K562 (cell line): ENCODE measurements around the gene NF1. TPM values are rescaled to one million over a fixed set of nuclear protein-coding genes. Genes with fewer than 3 reads are reported as not detected.

Source experiments
- ATAC-seq: fragments of 200-7000 bp; cut with Tn5 transposase; 3 replicates; pipeline ENCODE4 v1.9.1; 2020; ENCODE audit warnings: moderate library complexity
- BruUV-seq: library from RNA; stranded (reverse); fragments of 400-500 nt; replicated peaks from 2 replicates; lab custom pipeline; 2021; lab: Mats Ljungman, UMichigan
- CTCF ChIA-PET: fragments of 300-600 bp; formaldehyde crosslinking; extraction: SDS; loops from one replicate; lab custom pipeline; 2021; ENCODE audit warnings: low intra/inter-chr PET ratio; lab: Yijun Ruan, JAX
- POLR2A ChIA-PET: fragments of 300-600, 350-650 bp; sonication (Branson Sonifier 250); formaldehyde crosslinking; extraction: SDS; loops from one replicate; lab custom pipeline; 2021; ENCODE audit warnings: antibody characterized with exemption, inconsistent platforms; lab: Yijun Ruan, JAX
- DNase-seq, 4 experiments: peaks; one replicate each; pipeline versions ENCODE4 v3.0.0 to v3.0.0-alpha.2; 2011 to 2018; ENCODE audit warnings: low spot score in 3 of 4, mixed read lengths in 3 of 4; ENCODE audit errors: extremely low read depth in 1 of 4
- FAIRE-seq: peaks from 2 replicates; lab custom pipeline; 2011; peaks lifted over from hg19 to GRCh38; lab: Jason Lieb, UNC
- H2AFZ ChIP-seq: 2 replicates; pipeline ENCODE4 v1.6.0; 2011; ENCODE audit warnings: low read depth, low read length, control low read depth, inconsistent platforms
- H3K27ac ChIP-seq: fragments of 200-600 bp; 3 replicates; pipeline ENCODE4 v1.8.0; 2011; ENCODE audit warnings: low read depth, mild to moderate bottlenecking, control low read depth, inconsistent platforms, low read length, moderate library complexity, mixed read lengths; ENCODE audit errors: extremely low read depth
- H3K27me3 ChIP-seq, 2 experiments: fragments of 300-600 bp in 1 of 2; 2 replicates in 1 of 2; 3 replicates in 1 of 2; pipeline versions ENCODE4 v1.6.0 to v1.8.0; 2011; ENCODE audit warnings: inconsistent platforms in 2 of 2, low read length in 2 of 2, mild to moderate bottlenecking in 1 of 2, mixed read lengths in 1 of 2, moderate library complexity in 1 of 2; ENCODE audit not compliant: control insufficient read depth in 2 of 2, insufficient read depth in 2 of 2
- H3K36me3 ChIP-seq: fragments of 300-600 bp; 3 replicates; pipeline ENCODE4 v1.8.0; 2011; ENCODE audit warnings: mild to moderate bottlenecking, low read length, inconsistent platforms; ENCODE audit not compliant: control insufficient read depth, insufficient read depth
- H3K4me1 ChIP-seq, 2 experiments: fragments of 200-600 bp in 1 of 2; replicated peaks in 1 of 2; 2 replicates in 1 of 2; 3 replicates in 1 of 2; pipeline versions ENCODE4 v1.5.1 to v1.8.0; 2011; ENCODE audit warnings: inconsistent platforms in 2 of 2, low read length in 2 of 2, mild to moderate bottlenecking in 1 of 2, mixed read lengths in 1 of 2, moderate library complexity in 1 of 2; ENCODE audit not compliant: control insufficient read depth in 2 of 2, insufficient read depth in 2 of 2
- H3K4me2 ChIP-seq: 2 replicates; pipeline ENCODE4 v1.6.1; 2011; ENCODE audit warnings: low read length, control low read depth, inconsistent platforms, mixed read lengths; ENCODE audit not compliant: insufficient read depth
- H3K4me3 ChIP-seq: fragments of 200-600 bp; sonication (generic), shearing (Covaris generic); 2 replicates; pipeline ENCODE4 v1.5.1; 2016; ENCODE audit warnings: control low read depth, inconsistent platforms
- H3K79me2 ChIP-seq: fragments of 200-600 bp; 3 replicates; pipeline ENCODE4 v1.8.0; 2011; ENCODE audit warnings: low read length, inconsistent platforms; ENCODE audit not compliant: control insufficient read depth, insufficient read depth
- H3K9ac ChIP-seq, 2 experiments: 2 replicates each; pipeline versions ENCODE4 v1.6.0 to v1.6.1; 2011; ENCODE audit warnings: low read depth in 2 of 2, low read length in 2 of 2, control low read depth in 1 of 2, inconsistent platforms in 1 of 2, mild to moderate bottlenecking in 1 of 2, mixed read lengths in 1 of 2; ENCODE audit not compliant: insufficient read depth in 1 of 2
- H3K9me1 ChIP-seq: one replicate; pipeline ENCODE4 v1.6.0; 2011; ENCODE audit warnings: inconsistent platforms, mild to moderate bottlenecking, low read length, moderate library complexity; ENCODE audit not compliant: control insufficient read depth, insufficient read depth
- H3K9me3 ChIP-seq: replicated peaks from 2 replicates; pipeline ENCODE4 v1.5.1; 2011; ENCODE audit warnings: low read depth, low read length, inconsistent platforms; ENCODE audit not compliant: control insufficient read depth, insufficient read depth
- H4K20me1 ChIP-seq: replicated peaks from 2 replicates; pipeline ENCODE4 v1.6.1; 2011; ENCODE audit warnings: low read length, inconsistent platforms, mixed read lengths; ENCODE audit not compliant: control insufficient read depth, insufficient read depth
- KDM4B ChIP-seq, 2 experiments: fragments of 450-650 bp in 1 of 2; sonication (generic) in 1 of 2; IDR thresholded peaks; 2 replicates each; pipeline ENCODE4 v1.6.1; 2016 to 2017; ENCODE audit warnings: borderline replicate concordance in 2 of 2, antibody characterized with exemption in 1 of 2, low read depth in 1 of 2, mild to moderate bottlenecking in 1 of 2
- PHB ChIP-seq: fragments of 250-450 bp; sonication (Bioruptor Pico); IDR thresholded peaks from 2 replicates; pipeline ENCODE4 v1.5.0; 2021
- SMAD1 ChIP-seq: fragments of 150-350 bp; IDR thresholded peaks from 2 replicates; pipeline ENCODE4 v1.6.1; 2014; ENCODE audit warnings: low read length, low read depth; ENCODE audit not compliant: partially characterized antibody
- TAF15 ChIP-seq: fragments of 200-400 bp; formaldehyde crosslinking; IDR thresholded peaks from 2 replicates; pipeline ENCODE4 v1.6.1; 2017; ENCODE audit warnings: mild to moderate bottlenecking, low read depth, low read length, moderate library complexity
- THRB ChIP-seq: fragments of 450-650 bp; formaldehyde crosslinking; conservative IDR thresholded peaks from 2 replicates; pipeline ENCODE4 v1.4.0; 2022; ENCODE audit warnings: mild to moderate bottlenecking, missing genetic modification characterization
- WGBS: fragments of 100-300 bp; shearing (Covaris generic); methylation state at CpG from one replicate; pipeline ENCODE4 v1.1.6; 2016; ENCODE audit warnings: low coverage, mixed read lengths; ENCODE audit not compliant: insufficient coverage; ENCODE audit errors: missing lambda C conversion rate; 5-methylcytosine and 5-hydroxymethylcytosine counted together
- in situ Hi-C: fragments of 300-500 bp; cut with MboI; formaldehyde crosslinking; loops from 4 replicates; pipeline ENCODE4 v1.15.0; 2018; ENCODE audit warnings: inconsistent platforms, mixed read lengths
- intact Hi-C: fragments of 100-400 bp; cut with micrococcal nuclease; formaldehyde crosslinking; loops from 2 replicates; pipeline ENCODE4 v1.14.2; 2022
- polyA plus RNA-seq, 8 experiments: library from polyadenylated mRNA; depleted of rRNA in 4 of 8; stranded (reverse) in 5 of 8; unstranded in 3 of 8; fragments of >200 nt; fragmentation: Nextera tagmentation in 2 of 8; fragmentation: Illumina TruSeq in 1 of 8; extraction: Ambion mirVana in 2 of 8; extraction: Trizol in 1 of 8; gene quantifications; 2 replicates each; pipeline versions ENCODE4 v1.2.1 to v1.2.3, GENCODE V29; 2011 to 2014; ENCODE audit warnings: inconsistent platforms in 1 of 8, missing spikeins in 1 of 8
- total RNA-seq, 7 experiments: library from RNA; depleted of rRNA in 6 of 7; stranded (reverse); fragments of >200 nt in 6 of 7; fragmentation: Illumina TruSeq in 2 of 7; extraction: Trizol in 2 of 7; gene quantifications; 2 replicates each; pipeline versions ENCODE4 v1.2.1 to v1.2.3, GENCODE V29; 2011 to 2021; ENCODE audit warnings: low replicate concordance in 1 of 7
- TF ChIP-seq, protein P1 (sequence below): sonication (generic); formaldehyde crosslinking; IDR thresholded peaks from 2 replicates; pipeline ENCODE4 v1.8.0; 2022; ENCODE audit warnings: mild to moderate bottlenecking, missing genetic modification reagents
- TF ChIP-seq, protein P2 (sequence below): fragments of 250-450 bp; sonication (Bioruptor Pico); IDR thresholded peaks from 2 replicates; pipeline ENCODE4 v1.8.0; 2021; ENCODE audit warnings: mild to moderate bottlenecking, moderate library complexity

Gene NF1
- total and polyA plus RNA-seq, 9 of the 15 experiments (the other 6 are each of a cell fraction or from before 2014, with no cell fraction given): 3.4 to 41.9 (median 24.3) TPM

DNA sequence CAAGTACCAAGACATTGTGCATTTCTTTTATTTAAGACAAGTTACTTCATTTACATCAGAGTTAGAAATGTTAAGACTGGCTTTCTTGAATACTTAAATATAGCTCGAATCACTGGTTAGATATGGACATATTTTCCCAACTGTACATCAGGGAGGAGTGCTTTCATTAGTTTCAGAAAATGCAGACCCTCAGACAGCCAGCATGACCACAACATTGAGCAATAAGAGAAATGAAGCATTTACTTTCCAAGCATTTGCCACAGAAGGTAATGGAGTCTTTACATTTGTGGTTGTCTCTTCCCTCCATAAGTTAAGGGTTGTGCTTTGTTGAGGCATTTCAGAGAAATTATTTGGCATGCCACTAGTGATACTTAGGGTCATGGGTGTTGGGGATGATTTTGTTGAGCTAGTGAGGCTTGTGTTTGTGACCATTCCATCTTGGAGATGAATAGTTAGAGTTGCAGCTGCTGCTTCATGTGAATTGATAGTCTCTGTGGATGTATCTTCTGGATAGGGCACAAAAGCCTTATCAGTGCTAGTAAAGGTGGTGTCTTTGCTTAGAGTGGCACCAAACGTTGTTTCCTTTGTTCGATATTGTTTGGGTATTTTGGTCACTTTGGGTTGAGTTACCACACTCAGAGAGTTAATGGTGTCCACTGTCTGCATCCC, 200.2 kb downstream of the NF1 start:
- H3K9me3 ChIP-seq: no peaks in the 10 kb centered on the region
- H3K4me1 ChIP-seq: no peaks in the 10 kb centered on the region
- no peak for ATAC-seq
- H3K36me3 ChIP-seq: peaks cover 11% of the 10 kb centered on the region
- POLR2A ChIA-PET: interaction anchor here (0.5 to 1.4 kb wide), 3 partner anchors 11 to 29 kb away, joined by 3 read pairs; no protein-coding TSS in a partner anchor
- H2AFZ ChIP-seq: no peak overlapping the region
- no peaks in the 10 kb centered on the region for H3K79me2 ChIP-seq
- no peak for DNase-seq
- H3K27ac ChIP-seq: no peak overlapping the region
- CTCF ChIA-PET: no interaction called here
- no peaks in the 10 kb centered on the region for H3K27me3 ChIP-seq
- in situ Hi-C loops (no loop called here), intact Hi-C loops (no loop called here)
- H3K4me3 ChIP-seq: no peak overlapping the region
- H3K9me1 ChIP-seq: no peaks in the 10 kb centered on the region
- no peak overlapping the region for H3K9ac ChIP-seq
- no peak overlapping the region for H3K4me2 ChIP-seq
- BruUV-seq: no TSS peak
- TF ChIP-seq, protein P1, sequence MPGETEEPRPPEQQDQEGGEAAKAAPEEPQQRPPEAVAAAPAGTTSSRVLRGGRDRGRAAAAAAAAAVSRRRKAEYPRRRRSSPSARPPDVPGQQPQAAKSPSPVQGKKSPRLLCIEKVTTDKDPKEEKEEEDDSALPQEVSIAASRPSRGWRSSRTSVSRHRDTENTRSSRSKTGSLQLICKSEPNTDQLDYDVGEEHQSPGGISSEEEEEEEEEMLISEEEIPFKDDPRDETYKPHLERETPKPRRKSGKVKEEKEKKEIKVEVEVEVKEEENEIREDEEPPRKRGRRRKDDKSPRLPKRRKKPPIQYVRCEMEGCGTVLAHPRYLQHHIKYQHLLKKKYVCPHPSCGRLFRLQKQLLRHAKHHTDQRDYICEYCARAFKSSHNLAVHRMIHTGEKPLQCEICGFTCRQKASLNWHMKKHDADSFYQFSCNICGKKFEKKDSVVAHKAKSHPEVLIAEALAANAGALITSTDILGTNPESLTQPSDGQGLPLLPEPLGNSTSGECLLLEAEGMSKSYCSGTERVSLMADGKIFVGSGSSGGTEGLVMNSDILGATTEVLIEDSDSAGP: no peak
- TF ChIP-seq SMAD1 (no peak), KDM4B (IDR thresholded peaks at IDR 0.05; ENCODE audit: borderline replicate concordance in 2 of 2, low read depth in 1 of 2) (no peak), PHB (CRISPR knock-in tag) (no peak), TAF15 (no peak), THRB (CRISPR knock-in tag) (no peak)
- TF ChIP-seq, protein P2, sequence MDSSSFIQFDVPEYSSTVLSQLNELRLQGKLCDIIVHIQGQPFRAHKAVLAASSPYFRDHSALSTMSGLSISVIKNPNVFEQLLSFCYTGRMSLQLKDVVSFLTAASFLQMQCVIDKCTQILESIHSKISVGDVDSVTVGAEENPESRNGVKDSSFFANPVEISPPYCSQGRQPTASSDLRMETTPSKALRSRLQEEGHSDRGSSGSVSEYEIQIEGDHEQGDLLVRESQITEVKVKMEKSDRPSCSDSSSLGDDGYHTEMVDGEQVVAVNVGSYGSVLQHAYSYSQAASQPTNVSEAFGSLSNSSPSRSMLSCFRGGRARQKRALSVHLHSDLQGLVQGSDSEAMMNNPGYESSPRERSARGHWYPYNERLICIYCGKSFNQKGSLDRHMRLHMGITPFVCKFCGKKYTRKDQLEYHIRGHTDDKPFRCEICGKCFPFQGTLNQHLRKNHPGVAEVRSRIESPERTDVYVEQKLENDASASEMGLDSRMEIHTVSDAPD (CRISPR knock-in tag): no peak
- no peak for FAIRE-seq
- 58% methylated on average over 3 of the region's 3 CpGs for WGBS
- H4K20me1 ChIP-seq: no peaks in the 10 kb centered on the region
